GM12878 (cell line): Measurements from ENCODE around the gene EMB.
"Not testable (repeated sequence)": the region's sequence is repeated elsewhere in the genome, so short reads cannot be mapped to it uniquely, and the experiment has no call there.

Experiments used
- CTCF ChIP-seq, 3 experiments: IDR thresholded peaks in 2 of 3; conservative IDR thresholded peaks in 1 of 3; 2 replicates each; pipeline ENCODE4 v1.5.1; 2011; ENCODE audit warnings: low read depth in 3 of 3, low read length in 3 of 3, mild to moderate bottlenecking in 3 of 3, control low read depth in 2 of 3, moderate library complexity in 2 of 3, inconsistent platforms in 1 of 3, mixed read lengths in 1 of 3; ENCODE audit not compliant: control insufficient read depth in 2 of 3, insufficient read depth in 1 of 3; ENCODE audit errors: extremely low read depth in 1 of 3
- EP300 ChIP-seq, 2 experiments: fragments of 150-350 bp in 1 of 2; IDR thresholded peaks; 2 replicates each; pipeline ENCODE4 v1.6.1; 2011 to 2012; ENCODE audit warnings: low read depth in 2 of 2, low read length in 2 of 2, borderline replicate concordance in 1 of 2, improper control_type of control experiment in 1 of 2, inconsistent platforms in 1 of 2; ENCODE audit not compliant: control insufficient read depth in 1 of 2
- FOXK2 ChIP-seq: fragments of 450-650 bp; IDR thresholded peaks from 2 replicates; pipeline ENCODE4 v1.6.1; 2017; ENCODE audit warnings: mild to moderate bottlenecking, moderate library complexity
- IRF3 ChIP-seq: fragments of 450-650 bp; IDR thresholded peaks from 2 replicates; pipeline ENCODE4 v1.6.1; 2014; ENCODE audit warnings: mild to moderate bottlenecking
- RELA ChIP-seq: fragments of 450-650 bp; IDR thresholded peaks from 2 replicates; pipeline ENCODE4 v1.8.0; 2014; ENCODE audit warnings: borderline replicate concordance; ENCODE audit not compliant: partially characterized antibody
- USF1 ChIP-seq: IDR thresholded peaks from 2 replicates; pipeline ENCODE4 v1.6.1; 2011; ENCODE audit warnings: borderline replicate concordance, low read depth, mild to moderate bottlenecking, moderate library complexity, mixed read lengths, low read length; ENCODE audit not compliant: insufficient read depth; ENCODE audit errors: extremely low read length
- YBX1 ChIP-seq: fragments of 450-650 bp; IDR thresholded peaks from 2 replicates; pipeline ENCODE4 v1.6.1; 2016; ENCODE audit warnings: antibody characterized with exemption
- ZSCAN29 ChIP-seq: fragments of 450-650 bp; IDR thresholded peaks from 2 replicates; pipeline ENCODE4 v1.6.1; 2017; ENCODE audit warnings: mild to moderate bottlenecking, moderate library complexity

- not testable (repeated sequence) for TF ChIP-seq ZSCAN29; CTCF (IDR thresholded peaks at IDR 0.05 in 2 of 3, conservative IDR thresholded peaks at IDR 0.05 in 1 of 3; ENCODE audit: control insufficient read depth in 2 of 3, extremely low read depth in 1 of 3, insufficient read depth in 1 of 3, low read depth in 3 of 3, low read length in 3 of 3); RELA; FOXK2; EP300 (IDR thresholded peaks at IDR 0.05; ENCODE audit: borderline replicate concordance in 1 of 2, control insufficient read depth in 1 of 2, low read depth in 2 of 2, low read length in 2 of 2); IRF3; YBX1; USF1
Measured at GRCh38 chr5:50421184-50421950, 19.7 kb downstream of the EMB start.
